Adipose tissue (tissue), 3 donors: ENCODE results near the gene GATM. TPM values are rescaled to one million over a fixed set of nuclear protein-coding genes. Genes with fewer than 3 reads are reported as not detected.
"Not testable (repeated sequence)": the region's sequence is repeated elsewhere in the genome, so short reads cannot be mapped to it uniquely, and the experiment has no call there.

Source experiments
- H3K27ac ChIP-seq: one replicate; pipeline ENCODE4 v1.5.1; 2013; ENCODE audit warnings: low read depth, low read length
- WGBS, 3 donors: extraction: QIAGEN DNeasy Blood & Tissue Kit; methylation state at CpG; one replicate each; pipeline ENCODE4 v1.1.7; 2013; 5-methylcytosine and 5-hydroxymethylcytosine counted together
- polyA plus RNA-seq, 3 donors: library from polyadenylated mRNA; stranded (reverse); fragments of 200-250 nt; gene quantifications; one replicate each; pipeline ENCODE4 v1.2.3, GENCODE V29; 2013
- donor health status: healthy with polysubstance abuse.
- donor health status: Bipolar disorder and iron deficiency.
- donor health status: healthy.

GATM gene
- polyA plus RNA-seq, 3 donors, result 6.2 to 692 (median 8.1) TPM

- 48 to 62% (median 54%) methylated on average over 7 of the region's 7 CpGs for WGBS, 3 donors
- no peak overlapping the region for H3K27ac ChIP-seq
Observed at GRCh38 chr15:45391746-45392583, 13.6 kb upstream of the GATM start.

- H3K27ac ChIP-seq, result no peak overlapping the region
Observed at GRCh38 chr15:45389351-45389750, 11.0 kb upstream of the GATM start.

DNA sequence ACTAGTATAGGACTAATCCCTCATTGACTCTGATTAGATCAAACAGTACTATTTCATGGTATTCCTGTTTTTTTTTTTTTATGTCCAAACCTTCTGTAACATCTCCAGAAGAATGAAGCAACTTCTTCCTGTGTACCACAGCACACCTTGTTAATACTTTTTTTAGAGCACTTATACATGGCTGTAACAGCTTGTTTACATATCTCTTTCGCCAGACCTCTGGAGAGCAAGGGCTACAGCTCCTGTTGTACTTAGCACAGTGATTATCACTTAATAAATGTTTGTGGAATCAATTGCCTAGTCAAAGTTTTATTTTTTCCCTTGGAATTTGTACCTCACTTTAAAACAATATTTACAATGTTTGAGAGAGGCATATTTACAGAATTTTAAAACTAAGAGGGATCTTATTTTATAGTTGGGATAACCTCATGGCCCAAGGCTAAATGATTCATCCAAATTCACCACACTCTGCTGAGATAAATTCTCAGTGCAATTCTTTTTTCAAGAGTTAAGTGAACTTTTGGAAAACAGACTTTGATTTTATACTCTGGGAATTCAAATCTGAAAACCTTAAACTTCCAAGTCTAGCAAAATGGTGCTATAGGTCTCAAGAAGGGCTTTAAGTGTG lies 9.2 kb upstream of the GATM start:
- 27 to 71% (median 46%) methylated on average over 1 of the region's 1 CpG for WGBS, 3 donors
- no peak overlapping the region for H3K27ac ChIP-seq

DNA sequence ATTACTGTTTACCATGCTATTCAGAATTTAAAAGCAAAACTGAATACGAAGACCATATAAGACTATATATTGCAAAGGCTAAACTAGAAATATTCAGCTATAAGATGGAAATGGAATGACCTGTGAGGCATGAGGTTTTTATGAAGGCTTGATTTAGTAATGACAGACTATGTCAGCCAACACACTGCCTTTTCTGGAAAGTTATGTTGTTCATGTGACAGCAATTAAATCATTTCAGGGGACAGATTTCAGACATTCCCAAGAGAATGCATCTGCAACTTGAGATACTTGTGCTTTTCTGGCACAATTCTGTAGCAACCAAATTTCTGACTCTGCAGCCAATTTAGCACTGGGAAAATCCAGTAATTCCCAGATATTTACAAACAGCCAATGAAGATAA lies 8.6 kb upstream of the GATM start:
- no peak overlapping the region for H3K27ac ChIP-seq
- 33 to 78% (median 62%) methylated on average over 1 of the region's 1 CpG for WGBS, 3 donors

DNA sequence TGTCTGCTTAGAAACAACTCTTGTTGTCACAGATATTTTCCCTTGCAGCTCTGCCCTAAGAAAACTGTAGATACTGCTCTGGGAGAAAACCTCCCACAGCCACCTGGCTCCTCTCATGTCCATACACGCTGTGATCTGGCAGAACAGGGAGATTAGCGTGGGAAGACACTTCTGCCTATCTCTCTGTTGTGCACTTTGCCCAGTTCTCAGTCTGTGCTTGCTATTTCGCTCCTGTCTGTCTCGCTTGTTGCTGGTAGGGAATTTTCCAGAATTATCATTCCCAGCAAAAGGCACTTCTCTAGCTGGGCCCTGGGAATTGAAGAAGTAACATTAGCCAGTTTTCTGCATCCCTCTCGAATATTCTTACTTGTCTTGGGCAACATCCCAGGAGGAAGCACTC lies 8.1 kb upstream of the GATM start:
- WGBS, 3 donors, result 22 to 50% (median 39%) methylated on average over 5 of the region's 5 CpGs

DNA sequence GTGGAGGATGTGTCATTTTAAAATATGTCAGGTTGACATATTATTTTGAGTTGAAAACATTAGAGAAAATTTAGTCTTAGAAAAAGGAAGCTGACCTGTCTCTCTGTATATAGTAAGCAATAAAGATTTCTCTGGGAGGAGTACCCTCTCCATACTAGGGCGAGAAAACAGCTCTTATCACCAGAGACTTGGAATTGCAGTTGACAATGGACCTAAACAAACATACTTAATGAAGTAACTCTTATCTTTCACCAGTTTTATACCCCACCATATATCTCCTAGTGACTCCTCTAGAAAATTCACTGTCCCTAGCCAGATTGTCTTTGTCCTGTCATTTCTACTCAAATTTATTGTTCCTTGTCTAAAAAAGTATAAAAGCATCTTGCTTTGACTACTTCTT lies 7.2 kb upstream of the GATM start:
- 36 to 85% (median 82%) methylated on average over 1 of the region's 1 CpG for WGBS, 3 donors
- no peak overlapping the region for H3K27ac ChIP-seq

More for the DNA sequence above, 8.1 kb upstream of the GATM start:
- no peak overlapping the region for H3K27ac ChIP-seq

GRCh38 chr15:45384700-45385099 lies 6.4 kb upstream of the GATM start:
- no peak overlapping the region for H3K27ac ChIP-seq
- 79 to 85% (median 81%) methylated on average over 2 of the region's 2 CpGs for WGBS, 3 donors

DNA sequence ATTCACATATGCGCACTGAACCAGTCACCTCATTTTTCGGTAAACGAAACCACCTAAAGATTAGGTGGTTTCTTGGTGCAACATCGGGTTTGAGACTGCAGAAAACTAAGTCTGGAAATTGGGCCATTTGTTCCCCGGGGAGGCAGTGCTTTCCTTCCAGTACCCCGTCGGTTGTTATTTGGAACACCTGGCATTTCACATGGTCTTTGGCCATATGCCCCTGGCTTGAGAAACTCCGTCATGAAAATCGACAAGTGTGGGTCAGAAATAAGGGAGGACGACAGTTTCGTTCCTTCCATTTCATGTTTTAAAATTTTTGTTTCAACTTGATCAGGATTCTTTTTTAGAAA lies 544 bp upstream of the GATM start:
- WGBS, 3 donors, result 18 to 43% (median 42%) methylated on average over 11 of the region's 11 CpGs
- no peak overlapping the region for H3K27ac ChIP-seq

DNA sequence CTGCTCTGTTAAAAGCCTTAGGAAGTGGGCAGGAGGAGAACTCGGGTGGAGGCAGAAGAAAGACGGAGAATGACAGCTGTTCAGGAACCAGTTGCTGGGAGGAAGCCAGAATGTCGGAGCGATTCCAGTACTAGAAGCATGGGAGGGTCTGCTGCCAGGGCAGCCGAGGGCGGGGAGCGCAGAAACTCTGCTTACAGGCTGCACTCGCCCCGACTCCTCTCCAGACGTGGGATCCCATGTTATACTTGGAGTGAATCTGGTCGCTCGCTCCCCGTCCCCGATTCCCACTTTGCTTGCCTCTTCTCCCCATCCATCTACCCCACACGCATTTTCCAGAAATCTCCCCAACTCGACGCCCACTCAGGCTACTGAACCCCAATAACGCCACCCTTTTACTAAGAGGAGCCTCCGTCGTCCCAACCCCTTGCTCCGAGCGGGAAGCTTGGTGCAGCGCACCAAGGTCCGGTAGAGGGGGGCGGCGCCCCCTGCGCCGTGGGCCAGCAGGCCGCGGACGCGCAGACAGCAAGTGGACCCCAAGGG lies 665 bp downstream of the GATM start:
- 0 to 2% (median 1%) methylated on average over 32 of the region's 32 CpGs for WGBS, 3 donors
- H3K27ac ChIP-seq, result no peak overlapping the region

DNA sequence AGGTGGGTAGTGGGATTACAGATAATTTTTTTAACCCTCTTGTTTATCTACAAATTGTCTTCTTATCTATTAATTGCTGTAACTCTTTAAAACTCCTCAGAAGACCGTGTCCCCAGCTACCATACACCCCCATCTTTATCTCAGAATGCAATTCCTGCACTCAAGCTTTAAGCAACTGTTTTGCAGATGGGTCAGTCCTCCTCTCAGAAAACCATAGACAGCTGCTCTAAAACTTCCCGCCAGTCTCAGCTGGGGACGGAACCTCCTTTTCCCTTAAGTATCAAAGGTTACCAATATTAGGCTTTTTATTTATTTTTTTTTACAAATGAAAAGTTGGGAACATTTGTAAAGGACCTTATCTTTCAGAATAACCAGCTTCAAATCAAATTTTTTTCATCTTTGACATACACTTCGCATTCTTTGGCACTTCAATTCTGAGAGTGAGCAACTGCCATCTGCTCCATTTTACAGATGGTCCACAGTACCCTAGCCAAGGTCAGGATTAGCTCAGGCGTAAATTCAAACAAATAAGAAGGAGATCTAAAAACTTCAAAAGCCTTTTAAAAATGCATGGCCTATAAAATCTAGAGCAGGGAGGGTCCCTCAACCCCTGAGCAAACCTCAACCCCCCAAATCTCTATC lies 1.3 kb downstream of the GATM start:
- WGBS, 3 donors, result 11 to 46% (median 40%) methylated on average over 5 of the region's 5 CpGs
- no peak overlapping the region for H3K27ac ChIP-seq

DNA sequence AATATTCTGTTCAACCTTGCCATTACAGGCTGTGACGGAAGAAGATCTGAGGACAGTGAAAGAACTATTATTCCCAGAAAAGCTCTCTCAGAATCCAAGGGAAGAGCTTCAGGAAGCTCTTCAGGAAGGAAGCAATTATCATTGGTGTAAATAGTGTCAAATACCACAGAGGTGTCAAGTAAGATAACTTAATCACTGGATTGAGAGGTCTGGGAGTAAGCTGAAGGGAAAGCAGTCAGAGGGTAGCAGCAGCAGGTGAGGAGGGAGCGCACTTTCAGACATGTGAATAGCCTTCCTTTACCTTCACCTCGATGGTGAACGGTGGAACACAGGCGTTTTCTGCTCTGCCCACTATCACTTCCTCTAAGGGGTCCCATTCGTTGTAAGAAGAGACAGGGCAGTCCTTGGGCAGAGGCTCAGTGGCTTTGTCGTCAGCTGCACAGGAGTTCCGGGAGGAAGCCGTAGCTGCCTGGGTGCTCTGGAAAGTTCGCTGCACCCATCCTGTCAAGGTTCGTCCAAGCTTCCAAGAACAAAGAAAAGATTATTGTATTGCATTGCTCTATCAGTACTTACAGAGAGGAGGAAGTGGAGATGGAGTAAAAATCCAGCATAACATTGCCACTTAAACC lies 1.9 kb downstream of the GATM start:
- no peak overlapping the region for H3K27ac ChIP-seq
- WGBS, 3 donors, result 21 to 54% (median 51%) methylated on average over 11 of the region's 11 CpGs

GRCh38 chr15:45375836-45376235 lies 2.5 kb downstream of the GATM start:
- 24 to 71% (median 68%) methylated on average over 3 of the region's 3 CpGs for WGBS, 3 donors

GRCh38 chr15:45373976-45374375 lies 4.4 kb downstream of the GATM start:
- no peak overlapping the region for H3K27ac ChIP-seq
- 28 to 89% (median 85%) methylated on average over 2 of the region's 2 CpGs for WGBS, 3 donors

More at GRCh38 chr15:45375836-45376235, 2.5 kb downstream of the GATM start:
- no peak overlapping the region for H3K27ac ChIP-seq

GRCh38 chr15:45372041-45372995 lies 6.0 kb downstream of the GATM start:
- H3K27ac ChIP-seq, result no peak overlapping the region
- WGBS, 3 donors, result 22 to 78% (median 71%) methylated on average over 7 of the region's 7 CpGs

DNA sequence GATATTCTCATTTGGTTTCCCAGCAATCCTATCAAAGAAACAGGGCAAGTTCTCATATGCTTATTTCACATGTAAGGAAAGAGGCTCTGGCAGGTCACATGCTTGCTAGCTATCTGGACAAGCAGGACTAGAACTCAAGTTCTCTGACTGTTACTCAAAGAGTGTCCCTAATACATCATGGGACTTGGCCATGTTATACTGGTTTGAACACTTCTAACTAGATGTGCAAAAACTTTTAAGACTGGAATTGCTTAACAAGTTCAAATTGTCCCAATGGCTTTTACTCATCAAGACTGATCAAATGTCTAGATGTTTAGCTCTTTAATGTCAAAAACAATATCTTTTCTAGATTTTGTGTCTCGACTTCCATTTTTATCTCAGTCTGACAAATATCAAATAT lies 6.8 kb downstream of the GATM start:
- 44 to 98% (median 81%) methylated on average over 1 of the region's 1 CpG for WGBS, 3 donors
- no peak overlapping the region for H3K27ac ChIP-seq

DNA sequence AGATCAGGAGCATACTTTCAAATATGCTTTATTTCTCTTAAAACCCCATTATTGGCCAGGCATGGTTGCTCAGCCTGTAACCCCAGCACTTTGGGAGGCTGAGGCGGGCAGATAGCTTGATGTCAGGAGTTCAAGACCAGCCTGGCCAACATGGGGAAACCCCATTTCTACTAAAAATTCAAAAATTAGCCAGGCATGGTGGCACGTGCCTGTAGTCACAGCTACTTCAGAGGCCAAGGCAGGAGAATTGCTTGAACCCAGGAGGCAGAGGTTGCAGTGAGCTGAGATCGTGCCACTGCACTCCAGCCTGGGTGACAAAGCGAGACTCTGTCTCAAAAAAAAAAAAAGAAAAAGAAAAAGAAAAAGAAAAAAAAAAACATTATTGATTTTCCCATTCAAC lies 8.3 kb downstream of the GATM start:
- 42 to 92% (median 87%) methylated on average over 4 of the region's 4 CpGs for WGBS, 3 donors

DNA sequence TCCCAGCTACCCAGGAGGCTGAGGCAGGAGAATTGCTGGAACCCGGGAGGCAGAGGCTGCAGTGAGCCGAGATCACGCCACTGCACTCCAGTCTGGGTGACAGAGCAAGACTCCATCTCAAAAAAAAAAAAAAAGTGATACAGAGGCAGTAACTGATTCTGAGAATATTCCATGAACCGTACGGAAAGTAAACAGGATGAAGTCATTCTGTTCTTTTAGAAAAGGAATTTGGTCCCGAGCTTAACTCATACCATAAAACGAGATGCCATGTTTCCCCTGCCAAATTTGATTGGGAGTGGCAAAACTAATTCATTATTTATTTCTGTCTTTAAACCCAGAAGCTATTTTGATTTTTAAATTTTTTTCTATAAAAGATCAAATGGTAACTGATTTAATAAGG lies 11.1 kb downstream of the GATM start:
- not testable (repeated sequence) for H3K27ac ChIP-seq
- WGBS, 3 donors, result 28 to 75% (median 69%) methylated on average over 6 to 7 of the region's 7 CpGs

More for the DNA sequence above, 8.3 kb downstream of the GATM start:
- not testable (repeated sequence) for H3K27ac ChIP-seq

DNA sequence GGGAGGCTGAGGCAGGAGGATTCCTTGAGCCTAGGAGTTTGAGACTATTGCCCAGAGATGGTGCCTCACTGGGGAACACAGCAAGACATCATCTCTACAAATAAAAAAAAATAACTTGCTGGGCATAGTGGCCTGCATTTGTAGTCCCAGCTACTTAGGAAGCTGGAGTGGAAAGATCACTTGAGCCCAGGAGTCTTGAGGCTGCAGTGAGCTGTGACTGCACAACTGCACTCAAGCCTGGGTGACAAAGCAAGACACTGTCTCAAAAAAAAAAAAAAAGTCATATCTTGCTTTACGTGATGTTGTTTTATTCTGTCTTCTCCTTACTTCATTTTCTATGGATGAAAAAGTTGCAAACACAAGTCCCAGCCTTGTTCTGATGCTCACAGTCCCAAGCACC lies 14.1 kb downstream of the GATM start:
- WGBS, 3 donors, result 41 to 92% (median 88%) methylated on average over 1 of the region's 1 CpG
- H3K27ac ChIP-seq, result no peak overlapping the region
